NCI-H1048 (cell line): ENCODE data around the gene HEBP1.
A peak's percentile ranks its signal among the peaks of the same experiment; 100 is the strongest.

Source experiments
- DNase-seq: peaks from one replicate; lab custom pipeline; 2025; lab: John Stamatoyannopoulos, UW

Gene HEBP1

GRCh38 chr12:12951504-12951903 is 48.6 kb downstream of the HEBP1 start:
- no peak for DNase-seq

DNA sequence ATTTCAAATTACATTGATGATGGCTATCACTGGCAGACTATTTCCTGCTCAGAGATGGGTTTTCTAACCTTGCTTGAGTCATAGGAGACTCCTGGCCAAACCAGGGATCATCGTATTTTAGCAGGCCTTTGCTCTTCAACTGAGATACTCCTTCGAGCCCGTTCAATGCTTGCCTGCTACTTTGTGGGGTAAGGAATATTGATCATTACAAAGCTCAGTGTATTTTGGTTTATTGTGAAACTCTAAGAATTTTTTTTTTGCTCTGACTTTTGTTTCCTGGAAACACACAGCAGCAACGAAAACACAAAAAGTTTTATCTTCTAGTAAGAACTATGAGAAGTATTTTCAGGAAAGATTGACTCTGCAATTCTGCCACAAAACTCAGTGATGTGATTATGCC is 52.2 kb downstream of the HEBP1 start:
- DNase-seq: no peak

- DNase-seq: no peak
Observed at GRCh38 chr12:12946686-12947355, 53.2 kb downstream of the HEBP1 start.

GRCh38 chr12:12945591-12945990 is 54.5 kb downstream of the HEBP1 start:
- no peak for DNase-seq

DNA sequence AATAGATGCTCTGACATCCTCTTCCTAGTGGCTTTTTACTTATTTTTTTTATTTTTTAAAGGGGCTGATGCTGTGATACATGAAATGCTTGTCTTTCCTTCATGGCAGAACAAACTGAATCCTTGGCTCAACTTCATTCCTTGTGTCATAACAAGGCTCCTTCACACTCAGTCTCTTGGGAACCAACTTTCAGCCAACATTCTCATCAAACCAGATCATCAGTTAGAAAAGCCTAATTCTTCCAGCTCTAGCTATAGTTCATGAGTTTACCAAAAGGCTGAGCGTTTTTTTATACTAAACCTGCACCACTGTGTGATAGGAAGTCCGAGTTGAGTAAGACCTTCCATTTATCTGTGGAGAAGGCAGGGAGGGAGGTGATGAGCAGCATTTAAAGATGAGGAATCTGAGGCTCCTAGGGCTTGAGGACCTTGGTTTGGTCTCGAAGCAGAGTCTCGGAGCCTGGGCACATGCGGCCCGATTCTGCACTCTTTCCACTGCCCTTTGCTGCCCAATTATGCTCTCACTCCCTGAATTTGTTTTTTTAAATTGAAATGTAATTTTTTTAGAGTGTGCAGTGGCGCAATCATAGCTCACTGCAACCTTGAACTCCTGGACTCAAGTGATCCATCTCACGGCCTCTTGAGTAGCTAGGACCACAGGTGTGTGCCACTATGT is 56.3 kb downstream of the HEBP1 start:
- DNase-seq: no peak

DNA sequence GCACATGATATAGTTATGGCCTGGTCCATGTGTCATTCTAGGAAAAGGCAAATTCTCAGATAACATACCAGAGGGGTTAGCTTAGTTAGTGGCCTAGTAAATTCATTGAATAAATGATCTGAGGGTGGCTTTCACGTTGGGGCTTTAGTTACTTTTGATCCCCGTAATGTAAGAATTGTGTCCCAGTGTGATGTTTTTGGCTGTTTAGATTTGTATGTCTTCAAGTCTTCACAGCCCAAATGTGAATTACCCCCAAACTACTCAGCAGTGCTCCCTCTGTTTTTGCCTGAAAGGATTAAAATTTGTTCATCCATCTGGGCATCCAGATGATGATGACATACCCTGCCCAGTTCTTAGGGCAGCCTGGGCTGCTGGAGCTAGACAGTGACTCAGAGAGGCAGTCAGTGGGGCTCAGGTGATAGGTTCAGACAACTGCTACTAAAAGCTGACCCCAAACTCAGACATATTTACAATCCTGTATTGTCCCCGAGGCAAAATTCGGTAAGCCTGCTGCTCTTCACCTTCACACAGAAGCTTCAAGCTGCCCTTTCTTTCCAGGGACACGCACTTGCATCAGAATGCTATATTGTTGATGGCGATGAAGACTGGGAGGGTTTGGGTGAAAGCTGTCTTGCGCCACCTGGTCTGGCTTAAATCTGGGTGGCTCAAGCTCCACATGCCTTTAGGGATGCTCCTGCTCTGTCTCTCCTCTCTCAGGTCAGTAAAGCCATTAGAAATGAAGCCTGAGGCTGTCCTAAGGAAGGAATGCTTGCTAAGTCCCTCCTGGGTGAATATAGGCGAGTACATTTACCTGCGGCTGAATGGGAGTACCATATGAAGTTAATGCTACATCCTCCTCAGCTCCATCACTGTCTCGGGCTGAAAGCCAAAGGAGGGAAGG is 58.4 kb downstream of the HEBP1 start:
- no peak for DNase-seq

GRCh38 chr12:12939888-12940287 is 60.2 kb downstream of the HEBP1 start:
- no peak for DNase-seq

GRCh38 chr12:12938541-12938940 is 61.5 kb downstream of the HEBP1 start:
- no peak for DNase-seq

DNA sequence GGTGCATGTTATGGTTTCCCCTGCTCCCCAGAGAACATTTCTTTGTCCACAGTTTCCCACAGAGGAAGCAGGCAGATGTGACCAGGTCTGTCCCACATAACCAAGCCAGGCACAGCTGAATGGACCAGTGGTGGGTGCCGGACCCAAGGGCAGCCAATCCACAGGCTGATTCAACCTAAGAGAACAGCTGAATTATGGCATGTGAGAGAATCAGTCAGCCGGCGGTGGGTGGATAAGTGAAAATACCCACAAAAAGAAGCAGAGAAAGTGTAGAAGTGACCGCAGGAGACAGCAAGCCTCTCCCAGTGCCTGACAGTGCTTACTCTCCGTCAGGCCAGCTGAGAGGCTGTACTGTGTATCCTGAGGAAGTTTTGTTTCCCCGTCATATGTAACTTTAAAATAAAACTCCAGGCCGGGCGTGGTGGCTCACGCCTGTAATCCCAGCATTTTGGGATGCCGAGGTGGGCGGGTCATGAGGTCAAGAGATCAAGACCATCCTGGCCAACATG is 63.0 kb downstream of the HEBP1 start:
- no peak for DNase-seq

GRCh38 chr12:12934556-12934955 is 65.5 kb downstream of the HEBP1 start:
- DNase-seq: no peak

- no peak for DNase-seq
Observed at GRCh38 chr12:12933742-12934141, 66.3 kb downstream of the HEBP1 start.

DNA sequence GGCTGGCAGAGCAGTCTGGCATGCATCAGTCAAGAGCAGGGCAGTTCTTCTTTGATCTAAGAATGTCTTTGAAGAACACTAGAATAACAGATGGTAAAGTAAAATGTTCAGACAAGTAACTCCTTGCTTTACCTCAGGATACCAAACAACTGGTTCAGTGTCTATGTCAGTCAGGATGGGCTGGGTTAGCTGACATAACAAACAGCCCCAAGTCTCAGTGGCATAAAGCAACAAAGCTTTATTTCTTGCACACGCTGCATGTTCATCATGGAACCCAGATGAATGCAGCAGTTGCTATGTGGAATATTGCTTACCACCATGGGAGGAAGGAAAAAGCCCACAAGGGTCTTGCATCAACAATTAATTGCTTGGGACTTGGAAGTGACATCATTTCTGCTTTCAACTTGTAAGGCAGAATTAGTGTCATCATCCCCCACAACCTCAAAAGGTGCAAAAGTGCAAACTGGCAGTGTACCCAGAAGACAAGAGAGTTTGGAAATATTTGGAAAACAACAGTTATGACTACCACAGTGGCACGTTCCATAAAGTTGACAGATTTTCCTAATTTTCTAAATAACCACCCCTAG is 69.3 kb downstream of the HEBP1 start:
- no peak for DNase-seq

DNA sequence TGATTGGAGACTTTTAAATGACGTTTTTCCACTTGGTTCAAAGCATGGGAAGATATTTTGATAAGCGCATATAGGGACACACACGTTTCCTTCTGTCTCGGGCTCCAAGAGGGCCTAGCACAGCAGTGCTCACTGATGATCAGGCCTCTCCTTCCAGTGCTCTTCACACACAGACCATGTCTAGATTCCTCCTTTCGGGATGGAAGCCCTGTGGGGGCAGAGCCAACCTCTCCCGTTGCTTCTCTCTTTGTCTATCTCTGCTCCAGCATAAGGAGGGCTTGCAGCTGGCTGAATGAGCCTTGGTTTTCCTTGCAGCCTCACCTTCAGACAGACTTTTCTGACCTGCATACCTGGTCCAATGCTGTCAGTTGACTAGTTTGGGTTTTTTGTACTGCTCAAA is 70.4 kb downstream of the HEBP1 start:
- no peak for DNase-seq

- peak; percentile 37 for DNase-seq
Observed at GRCh38 chr12:12927211-12928079, 72.6 kb downstream of the HEBP1 start.

DNA sequence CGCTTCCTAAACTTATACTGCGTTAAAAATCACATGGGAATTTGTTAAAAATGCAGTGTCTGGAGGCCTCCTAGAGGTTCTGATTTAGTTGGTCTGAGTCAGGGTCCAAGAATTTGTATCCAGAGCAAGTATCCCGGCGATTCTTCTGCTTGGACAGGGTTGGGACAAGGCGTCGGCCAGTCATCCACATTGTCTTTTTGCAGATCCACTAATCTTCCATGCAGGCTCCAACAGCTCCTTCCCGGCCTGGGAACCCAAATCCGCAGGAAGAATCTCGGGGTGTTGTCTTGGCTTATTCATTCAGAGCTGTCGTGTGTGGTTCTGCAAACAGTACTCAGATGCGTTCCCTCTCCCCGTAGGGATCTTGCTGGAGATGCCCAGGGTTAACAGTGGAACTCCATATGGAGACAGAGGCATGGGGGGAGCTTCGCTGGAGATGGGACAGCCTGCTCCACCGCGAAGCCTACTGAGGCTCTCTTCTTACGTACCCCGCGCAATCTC is 73.4 kb downstream of the HEBP1 start:
- DNase-seq: no peak

DNA sequence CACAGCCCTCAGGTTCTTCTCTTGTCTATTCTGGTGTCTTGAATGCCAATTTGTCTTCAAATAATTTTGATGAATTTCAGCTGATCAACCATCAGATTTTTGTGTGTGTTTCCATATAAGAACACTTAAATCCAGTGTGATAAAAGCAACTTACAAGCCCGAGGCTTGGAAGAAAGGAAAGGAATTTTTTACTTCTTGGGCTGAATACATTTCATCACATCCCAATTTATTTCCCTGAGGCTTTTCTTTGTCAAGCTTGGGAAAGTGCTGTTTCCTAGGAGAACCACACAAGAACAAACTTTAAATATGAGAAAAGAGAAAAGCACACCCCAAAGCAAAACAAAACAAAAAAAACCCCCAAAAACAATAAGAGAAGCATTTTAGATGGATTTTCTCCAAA is 74.7 kb downstream of the HEBP1 start:
- DNase-seq: no peak
